HepG2 (cell line): ENCODE data around the gene NSD2. TPM values are rescaled to one million over a fixed set of nuclear protein-coding genes. Genes with fewer than 3 reads are reported as not detected.

Experiments
- CENPT ChIP-seq: sonication (generic); formaldehyde crosslinking; IDR thresholded peaks from 2 replicates; pipeline ENCODE4 v1.8.0; 2022; ENCODE audit warnings: low read depth, mild to moderate bottlenecking, moderate library complexity, missing genetic modification reagents
- KLF9 ChIP-seq: IDR thresholded peaks from 2 replicates; pipeline ENCODE4 v1.6.1; 2016; ENCODE audit warnings: low read depth
- NFKBIZ ChIP-seq: IDR thresholded peaks from 2 replicates; pipeline ENCODE4 v1.6.1; 2018; ENCODE audit warnings: missing genetic modification reagents, missing compliant biosample characterization
- ZNF775 ChIP-seq: sonication (generic); formaldehyde crosslinking; IDR thresholded peaks from 2 replicates; pipeline ENCODE4 v1.4.0; 2020; ENCODE audit warnings: missing genetic modification reagents, mild to moderate bottlenecking, moderate library complexity, borderline replicate concordance
- polyA plus RNA-seq, 8 experiments: library from polyadenylated mRNA; depleted of rRNA in 3 of 8; stranded (reverse) in 7 of 8; unstranded in 1 of 8; fragments of >200 nt; fragmentation: Illumina TruSeq in 4 of 8; extraction: Trizol in 4 of 8; gene quantifications; 2 replicates each; pipeline versions ENCODE4 v1.2.1 to v1.2.3, GENCODE V29; 2011 to 2016; ENCODE audit warnings: low read depth in 4 of 8, missing spikeins in 1 of 8, mixed read lengths in 1 of 8; ENCODE audit not compliant: insufficient read depth in 1 of 8
- total RNA-seq, 5 experiments: library from RNA; depleted of rRNA; stranded (reverse); fragments of >200 nt; fragmentation: Illumina TruSeq; extraction: Trizol; gene quantifications; 2 replicates each; pipeline ENCODE4 v1.2.3, GENCODE V29; 2016; ENCODE audit warnings: low read depth in 1 of 5
- TF ChIP-seq, protein P1 (sequence below): sonication (generic); formaldehyde crosslinking; IDR thresholded peaks from 2 replicates; pipeline ENCODE4 v1.4.0; 2020; ENCODE audit warnings: low read depth, missing genetic modification reagents
- TF ChIP-seq, protein P2 (sequence below): IDR thresholded peaks from 2 replicates; pipeline ENCODE4 v1.6.1; 2018; ENCODE audit warnings: missing genetic modification reagents
- TF ChIP-seq, protein P3 (sequence below): sonication (generic); formaldehyde crosslinking; IDR thresholded peaks from 2 replicates; pipeline ENCODE4 v1.4.0; 2020; ENCODE audit warnings: missing genetic modification reagents, low read depth, mild to moderate bottlenecking, borderline replicate concordance
- TF ChIP-seq, protein P4 (sequence below), 2 experiments: fragments of 450-650 bp in 1 of 2; sonication (generic) in 1 of 2; formaldehyde crosslinking; IDR thresholded peaks; 2 replicates each; pipeline versions ENCODE4 v1.5.0 to v1.8.0; 2020 to 2022; ENCODE audit warnings: mild to moderate bottlenecking in 1 of 2, missing genetic modification reagents in 1 of 2
- TF ChIP-seq, protein P5 (sequence below): sonication (generic); formaldehyde crosslinking; IDR thresholded peaks from 2 replicates; pipeline ENCODE4 v1.4.0; 2020; ENCODE audit warnings: missing genetic modification reagents

The NSD2 gene
- total and polyA plus RNA-seq, 2 of the 13 experiments (the other 11 are each of a cell fraction or from before 2014, with no cell fraction given): 22.0 to 65.9 TPM

DNA sequence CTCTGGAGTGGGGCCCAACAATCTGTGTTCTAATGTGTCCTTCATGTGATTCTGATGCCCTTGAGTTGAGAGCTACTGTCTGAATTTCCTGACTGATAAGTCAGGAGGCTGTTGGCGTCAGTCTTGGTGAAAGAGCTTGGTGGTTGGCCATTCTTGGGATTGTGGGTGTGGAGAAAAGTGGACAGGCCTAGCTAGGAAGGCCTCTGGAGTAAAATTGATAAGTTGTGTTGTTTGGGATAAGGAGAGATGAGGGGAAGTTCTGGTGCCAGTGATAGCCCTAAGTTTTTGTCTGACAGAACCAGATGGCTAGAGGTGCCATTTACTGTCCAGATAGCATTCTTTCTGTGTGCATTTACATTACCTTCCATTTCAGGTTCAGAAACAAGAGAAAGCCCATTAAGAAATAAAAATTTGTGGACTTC, 11.7 kb downstream of the NSD2 start (continued):
- TF ChIP-seq, protein P1, sequence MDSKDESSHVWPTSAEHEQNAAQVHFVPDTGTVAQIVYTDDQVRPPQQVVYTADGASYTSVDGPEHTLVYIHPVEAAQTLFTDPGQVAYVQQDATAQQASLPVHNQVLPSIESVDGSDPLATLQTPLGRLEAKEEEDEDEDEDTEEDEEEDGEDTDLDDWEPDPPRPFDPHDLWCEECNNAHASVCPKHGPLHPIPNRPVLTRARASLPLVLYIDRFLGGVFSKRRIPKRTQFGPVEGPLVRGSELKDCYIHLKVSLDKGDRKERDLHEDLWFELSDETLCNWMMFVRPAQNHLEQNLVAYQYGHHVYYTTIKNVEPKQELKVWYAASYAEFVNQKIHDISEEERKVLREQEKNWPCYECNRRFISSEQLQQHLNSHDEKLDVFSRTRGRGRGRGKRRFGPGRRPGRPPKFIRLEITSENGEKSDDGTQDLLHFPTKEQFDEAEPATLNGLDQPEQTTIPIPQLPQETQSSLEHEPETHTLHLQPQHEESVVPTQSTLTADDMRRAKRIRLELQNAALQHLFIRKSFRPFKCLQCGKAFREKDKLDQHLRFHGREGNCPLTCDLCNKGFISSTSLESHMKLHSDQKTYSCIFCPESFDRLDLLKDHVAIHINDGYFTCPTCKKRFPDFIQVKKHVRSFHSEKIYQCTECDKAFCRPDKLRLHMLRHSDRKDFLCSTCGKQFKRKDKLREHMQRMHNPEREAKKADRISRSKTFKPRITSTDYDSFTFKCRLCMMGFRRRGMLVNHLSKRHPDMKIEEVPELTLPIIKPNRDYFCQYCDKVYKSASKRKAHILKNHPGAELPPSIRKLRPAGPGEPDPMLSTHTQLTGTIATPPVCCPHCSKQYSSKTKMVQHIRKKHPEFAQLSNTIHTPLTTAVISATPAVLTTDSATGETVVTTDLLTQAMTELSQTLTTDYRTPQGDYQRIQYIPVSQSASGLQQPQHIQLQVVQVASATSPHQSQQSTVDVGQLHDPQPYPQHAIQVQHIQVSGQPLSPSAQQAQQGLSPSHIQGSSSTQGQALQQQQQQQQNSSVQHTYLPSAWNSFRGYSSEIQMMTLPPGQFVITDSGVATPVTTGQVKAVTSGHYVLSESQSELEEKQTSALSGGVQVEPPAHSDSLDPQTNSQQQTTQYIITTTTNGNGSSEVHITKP: no peak
- no peak for TF ChIP-seq KLF9 (CRISPR knock-in tag)
- TF ChIP-seq CENPT: no peak
- no peak for TF ChIP-seq ZNF775
- no peak for TF ChIP-seq NFKBIZ (CRISPR knock-in tag)
- TF ChIP-seq, protein P2, sequence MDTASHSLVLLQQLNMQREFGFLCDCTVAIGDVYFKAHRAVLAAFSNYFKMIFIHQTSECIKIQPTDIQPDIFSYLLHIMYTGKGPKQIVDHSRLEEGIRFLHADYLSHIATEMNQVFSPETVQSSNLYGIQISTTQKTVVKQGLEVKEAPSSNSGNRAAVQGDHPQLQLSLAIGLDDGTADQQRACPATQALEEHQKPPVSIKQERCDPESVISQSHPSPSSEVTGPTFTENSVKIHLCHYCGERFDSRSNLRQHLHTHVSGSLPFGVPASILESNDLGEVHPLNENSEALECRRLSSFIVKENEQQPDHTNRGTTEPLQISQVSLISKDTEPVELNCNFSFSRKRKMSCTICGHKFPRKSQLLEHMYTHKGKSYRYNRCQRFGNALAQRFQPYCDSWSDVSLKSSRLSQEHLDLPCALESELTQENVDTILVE (CRISPR knock-in tag): no peak
- TF ChIP-seq, protein P3, sequence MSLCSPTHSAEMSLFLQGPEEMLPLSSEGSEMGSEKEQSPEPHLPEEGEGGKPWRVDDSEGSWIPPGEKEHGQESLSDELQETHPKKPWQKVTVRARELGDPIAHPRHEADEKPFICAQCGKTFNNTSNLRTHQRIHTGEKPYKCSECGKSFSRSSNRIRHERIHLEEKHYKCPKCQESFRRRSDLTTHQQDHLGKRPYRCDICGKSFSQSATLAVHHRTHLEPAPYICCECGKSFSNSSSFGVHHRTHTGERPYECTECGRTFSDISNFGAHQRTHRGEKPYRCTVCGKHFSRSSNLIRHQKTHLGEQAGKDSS (CRISPR knock-in tag): no peak
- TF ChIP-seq, protein P4, sequence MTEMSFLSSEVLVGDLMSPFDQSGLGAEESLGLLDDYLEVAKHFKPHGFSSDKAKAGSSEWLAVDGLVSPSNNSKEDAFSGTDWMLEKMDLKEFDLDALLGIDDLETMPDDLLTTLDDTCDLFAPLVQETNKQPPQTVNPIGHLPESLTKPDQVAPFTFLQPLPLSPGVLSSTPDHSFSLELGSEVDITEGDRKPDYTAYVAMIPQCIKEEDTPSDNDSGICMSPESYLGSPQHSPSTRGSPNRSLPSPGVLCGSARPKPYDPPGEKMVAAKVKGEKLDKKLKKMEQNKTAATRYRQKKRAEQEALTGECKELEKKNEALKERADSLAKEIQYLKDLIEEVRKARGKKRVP (CRISPR knock-in tag; IDR thresholded peaks at IDR 0.05): no peak
- TF ChIP-seq, protein P5, sequence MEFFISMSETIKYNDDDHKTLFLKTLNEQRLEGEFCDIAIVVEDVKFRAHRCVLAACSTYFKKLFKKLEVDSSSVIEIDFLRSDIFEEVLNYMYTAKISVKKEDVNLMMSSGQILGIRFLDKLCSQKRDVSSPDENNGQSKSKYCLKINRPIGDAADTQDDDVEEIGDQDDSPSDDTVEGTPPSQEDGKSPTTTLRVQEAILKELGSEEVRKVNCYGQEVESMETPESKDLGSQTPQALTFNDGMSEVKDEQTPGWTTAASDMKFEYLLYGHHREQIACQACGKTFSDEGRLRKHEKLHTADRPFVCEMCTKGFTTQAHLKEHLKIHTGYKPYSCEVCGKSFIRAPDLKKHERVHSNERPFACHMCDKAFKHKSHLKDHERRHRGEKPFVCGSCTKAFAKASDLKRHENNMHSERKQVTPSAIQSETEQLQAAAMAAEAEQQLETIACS (CRISPR knock-in tag): no peak
